ENCODE data around the gene EPB41L2. TPM values are rescaled to one million over a fixed set of nuclear protein-coding genes. Genes with fewer than 3 reads are reported as not detected.

Gene EPB41L2
- total RNA-seq, 4 donors from 2014 or later: 58.8 to 105 (median 81.3) TPM

GRCh38 chr6:130895516-130895915 lies 167.5 kb downstream of the EPB41L2 start:
- H3K27me3 ChIP-seq: no peaks in the 10 kb centered on the region
- no peaks in the 10 kb centered on the region for H3K9me3 ChIP-seq
- H3K4me3 ChIP-seq (replicated peaks in 1 of 3): no peak overlapping the region
- H3K36me3 ChIP-seq: peaks cover 0 to 10% of the 10 kb centered on the region in 2 donors
- no peaks in the 10 kb centered on the region for H3K4me1 ChIP-seq
- 69 to 74% methylated on average over 2 of the region's 2 CpGs for WGBS, 2 donors
- no peak overlapping the region for H3K27ac ChIP-seq
- DNase-seq: no peak
- TF ChIP-seq POLR2A (IDR thresholded peaks at IDR 0.05) (no peak), CTCF (IDR thresholded peaks at IDR 0.05) (no peak)
- intact Hi-C loops (cut with DNase I): no loop called here

- Histone ChIP-seq H3K27me3 (no peaks in the 10 kb centered on the region), H3K36me3 (peaks cover 0 to 10% of the 10 kb centered on the region in 2 donors), H3K27ac (no peak overlapping the region), H3K4me1 (no peaks in the 10 kb centered on the region), H3K9me3 (no peaks in the 10 kb centered on the region), H3K4me3 (replicated peaks in 1 of 3) (no peak overlapping the region)
- intact Hi-C loops (cut with DNase I): no loop called here
- TF ChIP-seq POLR2A (IDR thresholded peaks at IDR 0.05) (no peak), CTCF (IDR thresholded peaks at IDR 0.05) (no peak)
- DNase-seq: no peak
- WGBS, 2 donors: 79 to 87% methylated on average over 2 of the region's 2 CpGs
Measured at GRCh38 chr6:130893766-130894165, 169.3 kb downstream of the EPB41L2 start.

GRCh38 chr6:130893277-130893676 lies 169.8 kb downstream of the EPB41L2 start:
- no peak overlapping the region for H3K27ac ChIP-seq
- H3K9me3 ChIP-seq: no peaks in the 10 kb centered on the region
- no peaks in the 10 kb centered on the region for H3K27me3 ChIP-seq
- TF ChIP-seq CTCF (IDR thresholded peaks at IDR 0.05): no peak
- H3K4me3 ChIP-seq (replicated peaks in 1 of 3): no peak overlapping the region
- WGBS, 2 donors: 88 to 89% methylated on average over 2 of the region's 2 CpGs
- peaks cover 0 to 10% of the 10 kb centered on the region in 2 donors for H3K36me3 ChIP-seq
- DNase-seq: no peak
- intact Hi-C loops (cut with DNase I): no loop called here
- H3K4me1 ChIP-seq: no peaks in the 10 kb centered on the region

GRCh38 chr6:130890521-130890971 lies 172.5 kb downstream of the EPB41L2 start:
- H3K9me3 ChIP-seq: no peaks in the 10 kb centered on the region
- no peak overlapping the region for H3K27ac ChIP-seq
- no peaks in the 10 kb centered on the region for H3K27me3 ChIP-seq
- intact Hi-C loops (cut with DNase I): no loop called here
- H3K36me3 ChIP-seq: peaks cover 0 to 10% of the 10 kb centered on the region in 2 donors
- TF ChIP-seq POLR2A (IDR thresholded peaks at IDR 0.05) (no peak), CTCF (IDR thresholded peaks at IDR 0.05) (no peak)
- WGBS, 2 donors: 88 to 97% methylated on average over 2 of the region's 2 CpGs
- no peak for DNase-seq
- no peaks in the 10 kb centered on the region for H3K4me1 ChIP-seq
- H3K4me3 ChIP-seq (replicated peaks in 1 of 3): no peak overlapping the region

GRCh38 chr6:130889423-130889822 lies 173.6 kb downstream of the EPB41L2 start:
- Histone ChIP-seq H3K9me3 (no peaks in the 10 kb centered on the region), H3K4me1 (no peaks in the 10 kb centered on the region), H3K27ac (no peak overlapping the region), H3K27me3 (no peaks in the 10 kb centered on the region), H3K4me3 (replicated peaks in 1 of 3) (no peak overlapping the region), H3K36me3 (peaks cover 0 to 10% of the 10 kb centered on the region in 2 donors)
- WGBS, 2 donors: 97 to 98% methylated on average over 2 of the region's 2 CpGs
- intact Hi-C loops (cut with DNase I): no loop called here
- no peak for DNase-seq
- TF ChIP-seq CTCF (IDR thresholded peaks at IDR 0.05): no peak
